Central memory CD4-positive, alpha-beta T cell (primary cell): ENCODE results near the gene RELCH.

Experiments
- DNase-seq: peaks from one replicate; pipeline ENCODE4 v3.0.0; 2022

RELCH gene

GRCh38 chr18:62340996-62341395, 153.9 kb downstream of the RELCH start:
- DNase-seq, result no peak

GRCh38 chr18:62341473-62341872, 154.4 kb downstream of the RELCH start:
- DNase-seq, result no peak

GRCh38 chr18:62342884-62343283, 155.8 kb downstream of the RELCH start:
- DNase-seq, result no peak

- no peak for DNase-seq
These were observed 156.3 kb downstream of the RELCH start for GRCh38 chr18:62343316-62343715.

GRCh38 chr18:62345909-62346308, 158.9 kb downstream of the RELCH start:
- DNase-seq, result no peak

GRCh38 chr18:62346333-62347088, 159.5 kb downstream of the RELCH start:
- DNase-seq, result no peak

GRCh38 chr18:62347089-62347506, 160.0 kb downstream of the RELCH start:
- peak; percentile 57 for DNase-seq

GRCh38 chr18:62348474-62348873, 161.4 kb downstream of the RELCH start:
- no peak for DNase-seq

- DNase-seq, result no peak
These were observed 166.1 kb downstream of the RELCH start for GRCh38 chr18:62353170-62353569.

- no peak for DNase-seq
These were observed 167.1 kb downstream of the RELCH start for GRCh38 chr18:62354151-62354550.

- DNase-seq, result no peak
These were observed 170.1 kb downstream of the RELCH start for GRCh38 chr18:62357079-62357719.
